Psoas muscle (tissue), 8 donors: ENCODE data around the gene PLEKHG5. TPM values are rescaled to one million over a fixed set of nuclear protein-coding genes. Genes with fewer than 3 reads are reported as not detected.

Experiments
- ATAC-seq, 4 donors: fragments of 200-7000 bp; cut with Tn5 transposase; one replicate each; pipeline ENCODE4 v1.9.1; 2020; ENCODE audit warnings: moderate library complexity in 3 of 4, mild to moderate bottlenecking in 2 of 4
- DNase-seq, 2 donors: peaks; one replicate each; pipeline ENCODE4 v3.0.0-alpha.2; 2020
- H3K27ac ChIP-seq: fragments of 200-600 bp; one replicate; pipeline ENCODE4 v1.8.0; 2022
- H3K27me3 ChIP-seq, 3 donors: fragments of 200-600 bp in 1 of 3; one replicate each; pipeline versions ENCODE4 v1.6.1 to v1.8.0; 2013 to 2022; ENCODE audit warnings: low read length in 2 of 3, mild to moderate bottlenecking in 2 of 3, moderate library complexity in 1 of 3; ENCODE audit not compliant: insufficient read depth in 3 of 3
- H3K36me3 ChIP-seq, 2 donors: fragments of 200-600 bp in 1 of 2; one replicate each; pipeline versions ENCODE4 v1.6.1 to v1.8.0; 2013 to 2022; ENCODE audit warnings: low read depth in 1 of 2, mild to moderate bottlenecking in 1 of 2, moderate library complexity in 1 of 2; ENCODE audit not compliant: insufficient read depth in 1 of 2
- H3K4me1 ChIP-seq: fragments of 200-600 bp; one replicate; pipeline ENCODE4 v1.8.0; 2022
- H3K4me3 ChIP-seq: fragments of 200-600 bp; one replicate; pipeline ENCODE4 v1.8.0; 2022; ENCODE audit warnings: mild to moderate bottlenecking
- H3K9me3 ChIP-seq: fragments of 200-600 bp; one replicate; pipeline ENCODE4 v1.8.0; 2022
- CTCF ChIP-seq: fragments of 200-600 bp; IDR thresholded peaks from one replicate; pipeline ENCODE4 v1.8.0; 2022; ENCODE audit warnings: antibody characterized with exemption
- WGBS, 3 donors: extraction: QIAGEN DNeasy Blood & Tissue Kit; methylation state at CpG; one replicate each; pipeline versions ENCODE4 v1.1.6 to v1.1.7; 2013; 5-methylcytosine and 5-hydroxymethylcytosine counted together
- intact Hi-C, 2 donors: fragments of 100-400 bp; cut with DNase I; formaldehyde crosslinking; loops; one replicate each; pipeline versions ENCODE4 v1.11.0 to v1.14.2; 2022
- polyA plus RNA-seq, 3 donors: library from polyadenylated mRNA; stranded (reverse); fragments of 200-250 nt; gene quantifications; one replicate each; pipeline ENCODE4 v1.2.3, GENCODE V29; 2013
- total RNA-seq, 4 donors: library from RNA; stranded (reverse); fragmentation: NEBNext Ultra II Directional in 2 of 4; extraction: Animal tissue kit (Norgen Biotek cat#: 25700) in 2 of 4; gene quantifications; one replicate each; pipeline versions ENCODE4 v1.2.1 to v1.2.4, GENCODE V29; 2021 to 2023
- donor health status: healthy with polysubstance abuse.
- donor health status: DM: no; HTN: no; CAD: no; lungs with moderate emphysema.
- donor health status: Bipolar disorder and iron deficiency.
- donor health status: healthy.
- donor health status: DM: yes; HTN: yes; CAD: no.
- donor health status: DM: no; HTN: no; CAD: no.
- donor health status: DM: no; HTN: no; CAD: no.
- donor health status: DM: yes; HTN: yes; CAD: no.

Gene PLEKHG5
- total and polyA plus RNA-seq, 7 donors = 1.5 to 3.3 (median 2.6) TPM

- WGBS, 3 donors = 72 to 79% (median 76%) methylated on average over 8 of the region's 8 CpGs
- Histone ChIP-seq H3K27me3 (no peaks in the 10 kb centered on the region), H3K4me3 (no peak overlapping the region), H3K4me1 (peaks cover 9% of the 10 kb centered on the region), H3K27ac (no peak overlapping the region), H3K36me3 (peaks cover 2 to 13% of the 10 kb centered on the region in 2 donors), H3K9me3 (no peaks in the 10 kb centered on the region)
- no peak for DNase-seq
- no peak for TF ChIP-seq CTCF
- intact Hi-C loops = no loop called here
- no peak for ATAC-seq
These were observed 26.0 kb upstream of the PLEKHG5 start for GRCh38 chr1:6517435-6517851.

GRCh38 chr1:6515771-6516170, 24.3 kb upstream of the PLEKHG5 start:
- H3K9me3 ChIP-seq = no peaks in the 10 kb centered on the region
- no peak for ATAC-seq
- H3K27me3 ChIP-seq = no peaks in the 10 kb centered on the region
- no peak overlapping the region for H3K4me3 ChIP-seq
- H3K4me1 ChIP-seq = peaks cover 9% of the 10 kb centered on the region
- H3K27ac ChIP-seq = no peak overlapping the region
- no peak for TF ChIP-seq CTCF
- DNase-seq = no peak
- intact Hi-C loops = no loop called here
- 76 to 84% (median 82%) methylated on average over 4 of the region's 4 CpGs for WGBS, 3 donors
- H3K36me3 ChIP-seq = peaks cover 0 to 2% of the 10 kb centered on the region in 2 donors

- no peak overlapping the region for H3K27ac ChIP-seq
- intact Hi-C loops = no loop called here
- no peaks in the 10 kb centered on the region for H3K4me1 ChIP-seq
- TF ChIP-seq CTCF = no peak
- DNase-seq (no peak), ATAC-seq (peak; percentile 49 to 72 (median 66))
- WGBS, 3 donors = 28 to 43% (median 31%) methylated on average over 9 of the region's 9 CpGs
- no peaks in the 10 kb centered on the region for H3K36me3 ChIP-seq
- no peak overlapping the region for H3K4me3 ChIP-seq
- no peaks in the 10 kb centered on the region for H3K27me3 ChIP-seq
- no peaks in the 10 kb centered on the region for H3K9me3 ChIP-seq
These were observed 21.9 kb upstream of the PLEKHG5 start for GRCh38 chr1:6513320-6513801.

GRCh38 chr1:6512908-6513280, 21.4 kb upstream of the PLEKHG5 start:
- DNase-seq (no peak), ATAC-seq (peak in 1 of 4 donors; percentile 4)
- Histone ChIP-seq H3K4me3 (no peak overlapping the region), H3K4me1 (peaks cover 5% of the 10 kb centered on the region), H3K27me3 (no peaks in the 10 kb centered on the region), H3K36me3 (no peaks in the 10 kb centered on the region), H3K27ac (no peak overlapping the region), H3K9me3 (no peaks in the 10 kb centered on the region)
- WGBS, 3 donors = 60 to 83% (median 60%) methylated on average over 8 of the region's 8 CpGs
- TF ChIP-seq CTCF = no peak
- intact Hi-C loops = no loop called here

GRCh38 chr1:6512245-6512907, 20.9 kb upstream of the PLEKHG5 start:
- no peak for ATAC-seq
- no peak for TF ChIP-seq CTCF

More at GRCh38 chr1:6512245-6512907, 20.9 kb upstream of the PLEKHG5 start:
- H3K27me3 ChIP-seq = no peaks in the 10 kb centered on the region
- intact Hi-C loops = no loop called here
- H3K36me3 ChIP-seq = no peaks in the 10 kb centered on the region
- no peak overlapping the region for H3K27ac ChIP-seq
- H3K9me3 ChIP-seq = no peaks in the 10 kb centered on the region
- 67 to 80% (median 72%) methylated on average over 17 to 19 of the region's 19 CpGs for WGBS, 3 donors
- H3K4me1 ChIP-seq = peaks cover 9% of the 10 kb centered on the region
- no peak for DNase-seq
- H3K4me3 ChIP-seq = no peak overlapping the region
